RWPE2 (cell line): Measurements from ENCODE around the gene SLC9A9.
"Not testable (repeated sequence)": the region's sequence is repeated elsewhere in the genome, so short reads cannot be mapped to it uniquely, and the experiment has no call there.

ENCODE experiments used
- ATAC-seq: fragments of 200-7000 bp; cut with Tn5 transposase; 3 replicates; pipeline ENCODE4 v1.9.1; 2021; ENCODE audit warnings: low read depth
- DNase-seq: peaks from one replicate; pipeline ENCODE4 v3.0.0-alpha.2; 2020; ENCODE audit warnings: low spot score
- H3K27ac ChIP-seq: fragments of 450-650 bp; 2 replicates; pipeline ENCODE4 v1.5.1; 2017; ENCODE audit warnings: mild to moderate bottlenecking; ENCODE audit not compliant: poor library complexity, severe bottlenecking
- H3K27me3 ChIP-seq: fragments of 250-450 bp; sonication (Bioruptor Pico); 2 replicates; pipeline ENCODE4 v1.5.1; 2021; ENCODE audit warnings: mild to moderate bottlenecking, moderate library complexity; ENCODE audit not compliant: insufficient read depth, poor library complexity, severe bottlenecking
- H3K36me3 ChIP-seq: fragments of 250-450 bp; sonication (Bioruptor Pico); 2 replicates; pipeline ENCODE4 v1.5.1; 2020; ENCODE audit warnings: low read depth, mild to moderate bottlenecking, moderate library complexity
- H3K4me1 ChIP-seq: fragments of 250-450 bp; sonication (Bioruptor Pico); 2 replicates; pipeline ENCODE4 v1.5.1; 2021; ENCODE audit warnings: mild to moderate bottlenecking, moderate library complexity; ENCODE audit not compliant: insufficient read depth, poor library complexity, severe bottlenecking
- H3K4me3 ChIP-seq: fragments of 250-450 bp; sonication (Bioruptor Pico); 2 replicates; pipeline ENCODE4 v1.5.1; 2021; ENCODE audit warnings: mild to moderate bottlenecking, moderate library complexity; ENCODE audit not compliant: severe bottlenecking
- H3K9me3 ChIP-seq: fragments of 250-450 bp; sonication (Bioruptor Pico); 2 replicates; pipeline ENCODE4 v1.5.1; 2021; ENCODE audit warnings: mild to moderate bottlenecking, moderate library complexity; ENCODE audit not compliant: severe bottlenecking
- TF ChIP-seq, protein P1 (sequence below): fragments of 450-650 bp; IDR thresholded peaks from one replicate; pipeline ENCODE4 v1.5.1; 2017; ENCODE audit warnings: mild to moderate bottlenecking, moderate library complexity; ENCODE audit not compliant: poor library complexity, severe bottlenecking

SLC9A9 gene

DNA sequence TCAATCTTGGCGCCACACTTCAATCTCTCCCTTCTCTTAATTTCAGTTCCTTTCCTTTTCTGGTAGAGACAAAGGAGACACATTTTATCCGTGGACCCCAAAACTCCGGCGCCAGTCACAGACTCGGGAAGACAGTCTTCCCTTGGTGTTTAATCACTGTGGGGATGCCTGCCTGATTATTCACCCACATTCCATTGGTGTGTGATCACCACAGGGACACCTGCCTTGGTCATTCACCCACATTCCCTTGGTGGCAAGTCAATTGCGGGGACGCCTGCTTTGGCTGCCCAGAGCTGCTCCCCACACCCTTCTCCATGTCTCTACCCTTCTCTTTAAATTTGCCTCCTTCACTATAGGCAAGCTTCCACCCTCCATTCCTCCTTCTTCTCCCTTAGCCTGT, 50.1 kb downstream of the SLC9A9 start:
- not testable (repeated sequence) for H3K4me1 ChIP-seq

DNA sequence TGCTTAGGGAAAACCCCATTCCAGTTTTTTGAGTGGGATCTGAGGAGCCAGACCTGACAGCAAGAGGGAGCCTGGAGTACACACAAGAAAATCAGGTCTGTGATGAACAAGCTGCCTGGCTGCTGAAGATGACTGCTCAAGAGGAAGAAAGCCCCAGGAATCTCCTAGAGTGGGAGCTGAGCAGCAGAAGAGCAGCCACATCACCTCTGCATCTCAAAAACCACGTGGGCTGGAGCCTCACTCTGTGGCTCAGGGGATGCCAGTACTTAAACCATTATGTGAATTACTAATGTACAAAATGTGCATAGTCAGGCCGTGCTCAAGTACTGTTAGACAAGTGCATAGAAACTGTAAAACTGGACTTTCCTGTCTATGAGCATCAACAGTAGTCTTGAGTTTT, 52.4 kb downstream of the SLC9A9 start:
- ATAC-seq (no peak), DNase-seq (no peak)
- TF ChIP-seq, protein P1, sequence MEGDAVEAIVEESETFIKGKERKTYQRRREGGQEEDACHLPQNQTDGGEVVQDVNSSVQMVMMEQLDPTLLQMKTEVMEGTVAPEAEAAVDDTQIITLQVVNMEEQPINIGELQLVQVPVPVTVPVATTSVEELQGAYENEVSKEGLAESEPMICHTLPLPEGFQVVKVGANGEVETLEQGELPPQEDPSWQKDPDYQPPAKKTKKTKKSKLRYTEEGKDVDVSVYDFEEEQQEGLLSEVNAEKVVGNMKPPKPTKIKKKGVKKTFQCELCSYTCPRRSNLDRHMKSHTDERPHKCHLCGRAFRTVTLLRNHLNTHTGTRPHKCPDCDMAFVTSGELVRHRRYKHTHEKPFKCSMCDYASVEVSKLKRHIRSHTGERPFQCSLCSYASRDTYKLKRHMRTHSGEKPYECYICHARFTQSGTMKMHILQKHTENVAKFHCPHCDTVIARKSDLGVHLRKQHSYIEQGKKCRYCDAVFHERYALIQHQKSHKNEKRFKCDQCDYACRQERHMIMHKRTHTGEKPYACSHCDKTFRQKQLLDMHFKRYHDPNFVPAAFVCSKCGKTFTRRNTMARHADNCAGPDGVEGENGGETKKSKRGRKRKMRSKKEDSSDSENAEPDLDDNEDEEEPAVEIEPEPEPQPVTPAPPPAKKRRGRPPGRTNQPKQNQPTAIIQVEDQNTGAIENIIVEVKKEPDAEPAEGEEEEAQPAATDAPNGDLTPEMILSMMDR = peak; percentile 13
- no peaks in the 10 kb centered on the region for H3K36me3 ChIP-seq
- H3K27ac ChIP-seq = no peak overlapping the region
- no peaks in the 10 kb centered on the region for H3K9me3 ChIP-seq
- H3K27me3 ChIP-seq = no peaks in the 10 kb centered on the region
- H3K4me3 ChIP-seq = no peak overlapping the region
- no peaks in the 10 kb centered on the region for H3K4me1 ChIP-seq

More for the DNA sequence above, 50.1 kb downstream of the SLC9A9 start:
- not testable (repeated sequence) for ATAC-seq, H3K36me3 ChIP-seq, H3K27me3 ChIP-seq, H3K4me3 ChIP-seq, H3K9me3 ChIP-seq, H3K27ac ChIP-seq, DNase-seq

GRCh38 chr3:143794793-143795462, 53.3 kb downstream of the SLC9A9 start:
- TF ChIP-seq, protein P1 = no peak
- H3K4me1 ChIP-seq = no peaks in the 10 kb centered on the region
- H3K27me3 ChIP-seq = no peaks in the 10 kb centered on the region
- no peak overlapping the region for H3K4me3 ChIP-seq
- ATAC-seq (no peak), DNase-seq (no peak)
- no peaks in the 10 kb centered on the region for H3K9me3 ChIP-seq
- no peak overlapping the region for H3K27ac ChIP-seq
- no peaks in the 10 kb centered on the region for H3K36me3 ChIP-seq

- TF ChIP-seq, protein P1 = no peak
- H3K9me3 ChIP-seq = no peaks in the 10 kb centered on the region
- no peaks in the 10 kb centered on the region for H3K27me3 ChIP-seq
- no peak overlapping the region for H3K27ac ChIP-seq
- ATAC-seq (no peak), DNase-seq (no peak)
- no peaks in the 10 kb centered on the region for H3K4me1 ChIP-seq
- H3K4me3 ChIP-seq = no peak overlapping the region
- no peaks in the 10 kb centered on the region for H3K36me3 ChIP-seq
Measured at GRCh38 chr3:143793971-143794370, 54.3 kb downstream of the SLC9A9 start.

- H3K4me1 ChIP-seq = no peaks in the 10 kb centered on the region
- no peaks in the 10 kb centered on the region for H3K36me3 ChIP-seq
- no peak overlapping the region for H3K27ac ChIP-seq
- no peak overlapping the region for H3K4me3 ChIP-seq
- no peaks in the 10 kb centered on the region for H3K27me3 ChIP-seq
- ATAC-seq (no peak), DNase-seq (no peak)
- TF ChIP-seq, protein P1 = no peak
- no peaks in the 10 kb centered on the region for H3K9me3 ChIP-seq
Measured at GRCh38 chr3:143791386-143791785, 56.9 kb downstream of the SLC9A9 start.
